ENCODE results near the gene TM7SF3.
A peak's percentile ranks its signal among the peaks of the same experiment; 100 is the strongest.

TM7SF3 gene

GRCh38 chr12:27014859-27015729 lies 910 bp upstream of the TM7SF3 start:
- H3K4me3 ChIP-seq (ENCODE audit: low read length): peak overlapping the region; percentile 85
- no peaks in the 10 kb centered on the region for H4K20me1 ChIP-seq (ENCODE audit: insufficient read depth, low read length)
- peak overlapping the region; percentile 75 for H3K9ac ChIP-seq (ENCODE audit: low read length)
- H3K27ac ChIP-seq (ENCODE audit: low read length): peak overlapping the region; percentile 72
- peak overlapping the region; percentile 86 for H3K4me2 ChIP-seq (ENCODE audit: low read length)
- no peaks in the 10 kb centered on the region for H3K9me3 ChIP-seq (ENCODE audit: insufficient read depth, low read length)
- peaks cover 4% of the 10 kb centered on the region; the same call in 1 of the 2 replicates for H3K79me2 ChIP-seq (ENCODE audit: low read length)
- no peaks in the 10 kb centered on the region for H3K36me3 ChIP-seq (replicated peaks; ENCODE audit: low read depth, low read length)
- TF ChIP-seq CTCF (IDR thresholded peaks at IDR 0.05; ENCODE audit: low read depth, low read length): no peak
- TF ChIP-seq EZH2phosphoT487 (IDR thresholded peaks at IDR 0.05; ENCODE audit: low read depth): no peak
- H3K27me3 ChIP-seq (ENCODE audit: low read depth, low read length): no peaks in the 10 kb centered on the region; the same call in 1 of the 2 replicates
- H3K4me1 ChIP-seq (ENCODE audit: low read length): peaks cover 24% of the 10 kb centered on the region
- peak overlapping the region; percentile 70 for H2AFZ ChIP-seq (ENCODE audit: low read depth, low read length)

- Histone ChIP-seq H4K20me1 (ENCODE audit: insufficient read depth, low read length) (no peaks in the 10 kb centered on the region), H3K9ac (ENCODE audit: low read length) (peak overlapping the region; percentile 65), H3K4me1 (ENCODE audit: low read length) (peaks cover 27% of the 10 kb centered on the region), H3K9me3 (ENCODE audit: insufficient read depth, low read length) (no peaks in the 10 kb centered on the region), H3K27ac (ENCODE audit: low read length) (peak overlapping the region; percentile 23), H3K4me2 (ENCODE audit: low read length) (peak overlapping the region; percentile 86), H3K4me3 (ENCODE audit: low read length) (peak overlapping the region; percentile 85), H2AFZ (ENCODE audit: low read depth, low read length) (peak overlapping the region; percentile 75), H3K36me3 (replicated peaks; ENCODE audit: low read depth, low read length) (no peaks in the 10 kb centered on the region), H3K27me3 (ENCODE audit: low read depth, low read length) (no peaks in the 10 kb centered on the region), H3K79me2 (ENCODE audit: low read length) (peaks cover 8% of the 10 kb centered on the region; the same call in 1 of the 2 replicates)
- TF ChIP-seq CTCF (IDR thresholded peaks at IDR 0.05; ENCODE audit: low read depth, low read length) (no peak), EZH2phosphoT487 (IDR thresholded peaks at IDR 0.05; ENCODE audit: low read depth) (no peak)
Observed at GRCh38 chr12:27013611-27014084, 536 bp downstream of the TM7SF3 start.

GRCh38 chr12:27012982-27013255 lies 1.3 kb downstream of the TM7SF3 start:
- Histone ChIP-seq H3K9ac (ENCODE audit: low read length) (peak overlapping the region; percentile 65; the same call in 1 of the 2 replicates), H3K27ac (ENCODE audit: low read length) (no peak overlapping the region), H3K9me3 (ENCODE audit: insufficient read depth, low read length) (no peaks in the 10 kb centered on the region), H3K4me3 (ENCODE audit: low read length) (peak overlapping the region; percentile 85), H3K79me2 (ENCODE audit: low read length) (peaks cover 8% of the 10 kb centered on the region; the same call in 1 of the 2 replicates), H3K4me1 (ENCODE audit: low read length) (peaks cover 32% of the 10 kb centered on the region), H3K4me2 (ENCODE audit: low read length) (peak overlapping the region; percentile 86), H3K27me3 (ENCODE audit: low read depth, low read length) (no peaks in the 10 kb centered on the region), H3K36me3 (replicated peaks; ENCODE audit: low read depth, low read length) (no peaks in the 10 kb centered on the region), H2AFZ (ENCODE audit: low read depth, low read length) (no peak overlapping the region), H4K20me1 (ENCODE audit: insufficient read depth, low read length) (no peaks in the 10 kb centered on the region)
- TF ChIP-seq EZH2phosphoT487 (IDR thresholded peaks at IDR 0.05; ENCODE audit: low read depth) (no peak), CTCF (IDR thresholded peaks at IDR 0.05; ENCODE audit: low read depth, low read length) (no peak)

GRCh38 chr12:27012239-27012981 lies 1.8 kb downstream of the TM7SF3 start:
- Histone ChIP-seq H3K4me2 (ENCODE audit: low read length) (no peak overlapping the region), H3K27ac (ENCODE audit: low read length) (no peak overlapping the region), H3K4me1 (ENCODE audit: low read length) (peaks cover 34% of the 10 kb centered on the region), H2AFZ (ENCODE audit: low read depth, low read length) (no peak overlapping the region), H3K9me3 (ENCODE audit: insufficient read depth, low read length) (no peaks in the 10 kb centered on the region), H4K20me1 (ENCODE audit: insufficient read depth, low read length) (no peaks in the 10 kb centered on the region), H3K79me2 (ENCODE audit: low read length) (peaks cover 8% of the 10 kb centered on the region; the same call in 1 of the 2 replicates), H3K9ac (ENCODE audit: low read length) (no peak overlapping the region), H3K27me3 (ENCODE audit: low read depth, low read length) (no peaks in the 10 kb centered on the region), H3K36me3 (replicated peaks; ENCODE audit: low read depth, low read length) (no peaks in the 10 kb centered on the region), H3K4me3 (ENCODE audit: low read length) (no peak overlapping the region)
- no peak for TF ChIP-seq CTCF (IDR thresholded peaks at IDR 0.05; ENCODE audit: low read depth, low read length)
- TF ChIP-seq EZH2phosphoT487 (IDR thresholded peaks at IDR 0.05; ENCODE audit: low read depth): no peak
